ENCODE results near the gene TPRX2. TPM values are rescaled to one million over a fixed set of nuclear protein-coding genes. Genes with fewer than 3 reads are reported as not detected.

Gene TPRX2
- total and polyA plus RNA-seq, 12 donors, result not detected

- Histone ChIP-seq H3K9me3 (replicated peaks in 1 of 3) (no peaks in the 10 kb centered on the region), H3K4me3 (no peak overlapping the region), H3K4me1 (replicated peaks in 1 of 2) (no peaks in the 10 kb centered on the region), H3K36me3 (replicated peaks in 1 of 2) (no peaks in the 10 kb centered on the region), H3K27me3 (no peaks in the 10 kb centered on the region), H3K27ac (no peak overlapping the region)
- DNase-seq, result no peak
- TF ChIP-seq, protein P1, sequence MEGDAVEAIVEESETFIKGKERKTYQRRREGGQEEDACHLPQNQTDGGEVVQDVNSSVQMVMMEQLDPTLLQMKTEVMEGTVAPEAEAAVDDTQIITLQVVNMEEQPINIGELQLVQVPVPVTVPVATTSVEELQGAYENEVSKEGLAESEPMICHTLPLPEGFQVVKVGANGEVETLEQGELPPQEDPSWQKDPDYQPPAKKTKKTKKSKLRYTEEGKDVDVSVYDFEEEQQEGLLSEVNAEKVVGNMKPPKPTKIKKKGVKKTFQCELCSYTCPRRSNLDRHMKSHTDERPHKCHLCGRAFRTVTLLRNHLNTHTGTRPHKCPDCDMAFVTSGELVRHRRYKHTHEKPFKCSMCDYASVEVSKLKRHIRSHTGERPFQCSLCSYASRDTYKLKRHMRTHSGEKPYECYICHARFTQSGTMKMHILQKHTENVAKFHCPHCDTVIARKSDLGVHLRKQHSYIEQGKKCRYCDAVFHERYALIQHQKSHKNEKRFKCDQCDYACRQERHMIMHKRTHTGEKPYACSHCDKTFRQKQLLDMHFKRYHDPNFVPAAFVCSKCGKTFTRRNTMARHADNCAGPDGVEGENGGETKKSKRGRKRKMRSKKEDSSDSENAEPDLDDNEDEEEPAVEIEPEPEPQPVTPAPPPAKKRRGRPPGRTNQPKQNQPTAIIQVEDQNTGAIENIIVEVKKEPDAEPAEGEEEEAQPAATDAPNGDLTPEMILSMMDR (IDR thresholded peaks at IDR 0.05), result no peak
- WGBS, 4 donors, result 29 to 39% (median 34%) methylated on average over 10 of the region's 10 CpGs
- intact Hi-C loops (cut with DNase I), result no loop called here
Measured at GRCh38 chr19:47819858-47820257, 39.2 kb upstream of the TPRX2 start.

- no peak for DNase-seq
- Histone ChIP-seq H3K9me3 (replicated peaks in 1 of 3) (no peaks in the 10 kb centered on the region), H3K36me3 (replicated peaks in 1 of 2) (no peaks in the 10 kb centered on the region), H3K27me3 (no peaks in the 10 kb centered on the region), H3K27ac (no peak overlapping the region), H3K4me1 (replicated peaks in 1 of 2) (no peaks in the 10 kb centered on the region), H3K4me3 (no peak overlapping the region)
- intact Hi-C loops (cut with DNase I), result no loop called here
- no peak for TF ChIP-seq POLR2A (IDR thresholded peaks at IDR 0.05)
- TF ChIP-seq, protein P1 (IDR thresholded peaks at IDR 0.05), result no peak
- WGBS, 4 donors, result 62 to 81% (median 76%) methylated on average over 2 of the region's 2 CpGs
Measured at GRCh38 chr19:47820410-47820809, 38.6 kb upstream of the TPRX2 start.

GRCh38 chr19:47821460-47822020 lies 37.5 kb upstream of the TPRX2 start, which contains the start of gene CRX:
Gene CRX (plus strand): TSS chr19:47821937. CDS start chr19:47834444, 12,507 bp downstream.
- intact Hi-C loops (cut with DNase I), result no loop called here
- WGBS, 4 donors, result 46 to 67% (median 51%) methylated on average over 10 to 15 of the region's 15 CpGs
- Histone ChIP-seq H3K4me1 (replicated peaks in 1 of 2) (no peaks in the 10 kb centered on the region), H3K36me3 (replicated peaks in 1 of 2) (no peaks in the 10 kb centered on the region), H3K27me3 (no peaks in the 10 kb centered on the region), H3K27ac (no peak within 1 kb of the TSS), H3K4me3 (no peak within 1 kb of the TSS), H3K9me3 (replicated peaks in 1 of 3) (no peaks in the 10 kb centered on the region)
- TF ChIP-seq, protein P1 (IDR thresholded peaks at IDR 0.05), result no peak
- no peak for TF ChIP-seq POLR2A (IDR thresholded peaks at IDR 0.05)
- DNase-seq, result no peak

DNA sequence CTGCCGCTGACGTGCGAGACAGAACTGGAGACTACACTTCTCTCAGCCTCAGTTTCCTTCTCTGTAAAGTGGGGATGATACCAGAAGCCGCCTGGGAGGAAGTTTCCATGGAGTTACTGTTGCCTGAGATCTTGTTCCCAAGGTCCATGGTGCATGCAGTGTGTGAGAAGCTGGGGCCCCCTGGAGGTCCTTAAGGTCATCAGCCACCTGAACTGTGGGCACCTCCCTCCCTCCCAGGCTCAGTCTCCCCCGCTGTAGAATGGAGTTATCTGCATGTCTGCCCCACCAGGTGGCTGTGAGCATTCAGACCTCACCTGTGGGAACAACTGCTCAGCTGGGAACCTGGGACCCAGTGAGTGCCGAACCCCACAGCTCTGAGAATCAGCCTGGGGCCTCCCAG lies 34.6 kb upstream of the TPRX2 start:
- intact Hi-C loops (cut with DNase I), result no loop called here

More for the DNA sequence above, 34.6 kb upstream of the TPRX2 start:
- H3K4me3 ChIP-seq, result no peak overlapping the region
- no peaks in the 10 kb centered on the region for H3K9me3 ChIP-seq (replicated peaks in 1 of 3)
- H3K27ac ChIP-seq, result no peak overlapping the region
- WGBS, 4 donors, result 78 to 92% (median 86%) methylated on average over 5 to 6 of the region's 6 CpGs
- no peak for DNase-seq
- no peaks in the 10 kb centered on the region for H3K36me3 ChIP-seq (replicated peaks in 1 of 2)
- H3K4me1 ChIP-seq (replicated peaks in 1 of 2), result no peaks in the 10 kb centered on the region
- TF ChIP-seq, protein P1 (IDR thresholded peaks at IDR 0.05), result no peak
- no peak for TF ChIP-seq POLR2A (IDR thresholded peaks at IDR 0.05)
- H3K27me3 ChIP-seq, result no peaks in the 10 kb centered on the region
